Measurements from ENCODE around the gene TUBD1.

TUBD1 gene

GRCh38 chr17:59815965-59816364 is 76.8 kb downstream of the TUBD1 start:
- no peak for TF ChIP-seq CTCF (IDR thresholded peaks at IDR 0.05; ENCODE audit: control insufficient read depth, insufficient read depth, low read depth, low read length, missing control alignments)
- no peak for DNase-seq (ENCODE audit: low read depth)
- H3K4me3 ChIP-seq (ENCODE audit: control insufficient read depth, low read depth, low read length), result no peak overlapping the region

- DNase-seq (ENCODE audit: low read depth), result no peak
- H3K4me3 ChIP-seq (ENCODE audit: control insufficient read depth, low read depth, low read length), result no peak overlapping the region
- no peak for TF ChIP-seq CTCF (IDR thresholded peaks at IDR 0.05; ENCODE audit: control insufficient read depth, insufficient read depth, low read depth, low read length, missing control alignments)
Observed at GRCh38 chr17:59814685-59815084, 78.1 kb downstream of the TUBD1 start.

GRCh38 chr17:59814276-59814675 is 78.5 kb downstream of the TUBD1 start:
- DNase-seq (ENCODE audit: low read depth), result no peak
- TF ChIP-seq CTCF (IDR thresholded peaks at IDR 0.05; ENCODE audit: control insufficient read depth, insufficient read depth, low read depth, low read length, missing control alignments), result no peak
- no peak overlapping the region for H3K4me3 ChIP-seq (ENCODE audit: control insufficient read depth, low read depth, low read length)

- H3K4me3 ChIP-seq (ENCODE audit: control insufficient read depth, low read depth, low read length), result no peak overlapping the region
- TF ChIP-seq CTCF (IDR thresholded peaks at IDR 0.05; ENCODE audit: control insufficient read depth, insufficient read depth, low read depth, low read length, missing control alignments), result no peak
- no peak for DNase-seq (ENCODE audit: low read depth)
Observed at GRCh38 chr17:59812139-59812538, 80.6 kb downstream of the TUBD1 start.

- H3K4me3 ChIP-seq (ENCODE audit: control insufficient read depth, low read depth, low read length), result no peak overlapping the region
- no peak for DNase-seq (ENCODE audit: low read depth)
Observed at GRCh38 chr17:59811209-59811608, 81.5 kb downstream of the TUBD1 start.

GRCh38 chr17:59810894-59811153 is 81.9 kb downstream of the TUBD1 start:
- no peak for DNase-seq (ENCODE audit: low read depth)
- no peak overlapping the region for H3K4me3 ChIP-seq (ENCODE audit: control insufficient read depth, low read depth, low read length)
- TF ChIP-seq CTCF (IDR thresholded peaks at IDR 0.05; ENCODE audit: control insufficient read depth, insufficient read depth, low read depth, low read length, missing control alignments), result no peak

More at GRCh38 chr17:59811209-59811608, 81.5 kb downstream of the TUBD1 start:
- TF ChIP-seq CTCF (IDR thresholded peaks at IDR 0.05; ENCODE audit: control insufficient read depth, insufficient read depth, low read depth, low read length, missing control alignments), result no peak

Measured in AG09309 (cell line).